PC-9 (cell line): ENCODE results near the gene NDST1. TPM values are rescaled to one million over a fixed set of nuclear protein-coding genes. Genes with fewer than 3 reads are reported as not detected.

Source experiments
- BruUV-seq: library from RNA; stranded (reverse); fragments of 400-500 nt; replicated peaks from 2 replicates; lab custom pipeline; 2021; lab: Mats Ljungman, UMichigan
- CTCF ChIA-PET: fragments of 300-600 bp; sonication (Branson Sonifier 250); formaldehyde crosslinking; loops from one replicate; lab custom pipeline; 2022; ENCODE audit warnings: antibody characterized with exemption; lab: Charles Lee
- POLR2A ChIA-PET: fragments of 300-600 bp; sonication (Branson Sonifier 250); formaldehyde crosslinking; loops from one replicate; lab custom pipeline; 2022; ENCODE audit warnings: antibody characterized with exemption; ENCODE audit not compliant: unreplicated experiment; lab: Charles Lee
- DNase-seq, 2 experiments: peaks; one replicate each; pipeline versions ENCODE4 v3.0.0 to v3.0.0-alpha.2; 2015 to 2022; ENCODE audit warnings: mixed read lengths in 1 of 2
- H2AFZ ChIP-seq: fragments of 200-600 bp; sonication (generic); 2 replicates; pipeline ENCODE4 v1.8.1; 2017; ENCODE audit warnings: antibody characterized with exemption
- H3F3A ChIP-seq: fragments of 200-600 bp; sonication (generic); 2 replicates; pipeline ENCODE4 v1.8.1; 2017; ENCODE audit warnings: antibody characterized with exemption, mild to moderate bottlenecking, low read depth; ENCODE audit not compliant: insufficient read depth
- H3K27ac ChIP-seq: fragments of 200-600 bp; sonication (generic); 2 replicates; pipeline ENCODE4 v1.6.1; 2016; ENCODE audit warnings: mixed run types
- H3K27me3 ChIP-seq: fragments of 200-600 bp; sonication (generic); 2 replicates; pipeline ENCODE4 v1.6.1; 2016; ENCODE audit warnings: low read depth, mixed run types; ENCODE audit not compliant: insufficient read depth
- H3K36me3 ChIP-seq: fragments of 200-600 bp; sonication (generic); 2 replicates; pipeline ENCODE4 v1.6.1; 2016; ENCODE audit warnings: low read depth, mixed run types
- H3K4me1 ChIP-seq: fragments of 200-600 bp; sonication (generic); replicated peaks from 2 replicates; pipeline ENCODE4 v1.6.1; 2016; ENCODE audit warnings: mixed run types; ENCODE audit not compliant: insufficient read depth
- H3K4me2 ChIP-seq: fragments of 200-600 bp; sonication (generic); 2 replicates; pipeline ENCODE4 v1.6.1; 2017; ENCODE audit warnings: mixed run types
- H3K4me3 ChIP-seq: fragments of 200-600 bp; sonication (generic); 2 replicates; pipeline ENCODE4 v1.6.1; 2016; ENCODE audit warnings: mixed run types
- H3K79me2 ChIP-seq: fragments of 200-600 bp; sonication (generic); 2 replicates; pipeline ENCODE4 v1.6.1; 2017; ENCODE audit warnings: low read depth, mixed run types
- H3K9me2 ChIP-seq: fragments of 200-600 bp; sonication (generic); 2 replicates; pipeline ENCODE4 v1.8.1; 2017; ENCODE audit warnings: mild to moderate bottlenecking; ENCODE audit not compliant: insufficient read depth
- H3K9me3 ChIP-seq: fragments of 200-600 bp; sonication (generic); 2 replicates; pipeline ENCODE4 v1.8.1; 2016; ENCODE audit warnings: low read depth; ENCODE audit not compliant: insufficient read depth
- H4K20me1 ChIP-seq: fragments of 200-600 bp; sonication (generic); 2 replicates; pipeline ENCODE4 v1.8.1; 2017; ENCODE audit not compliant: insufficient read depth
- CTCF ChIP-seq: fragments of 200-600 bp; sonication (generic); conservative IDR thresholded peaks from 2 replicates; pipeline ENCODE4 v1.6.1; 2017; ENCODE audit warnings: mixed run types, antibody characterized with exemption, mild to moderate bottlenecking, moderate library complexity
- EZH2 ChIP-seq: fragments of 200-600 bp; sonication (generic); IDR thresholded peaks from 2 replicates; pipeline ENCODE4 v1.8.0; 2017; ENCODE audit warnings: antibody characterized with exemption, low read depth
- intact Hi-C: fragments of 100-400 bp; cut with micrococcal nuclease; formaldehyde crosslinking; loops from one replicate; pipeline ENCODE4 v1.10.0; 2022; ENCODE audit not compliant: unreplicated experiment
- total RNA-seq: library from RNA; stranded (reverse); gene quantifications from 2 replicates; pipeline ENCODE4 v1.2.3, GENCODE V29; 2021

NDST1 gene
- total RNA-seq, 1 experiment from 2014 or later: 94.3 TPM

- POLR2A ChIA-PET: no interaction called here
- H3K27me3 ChIP-seq: no peaks in the 10 kb centered on the region
These were observed 24.2 kb downstream of the NDST1 start for GRCh38 chr5:150532151-150532550.

GRCh38 chr5:150532996-150533395, 25.1 kb downstream of the NDST1 start:
- BruUV-seq: no TSS peak
- 0 out of 2 replicates have a peak, but pooled peaks cover 3% of the 10 kb centered on the region for H3K36me3 ChIP-seq
- no peak for TF ChIP-seq CTCF
- TF ChIP-seq EZH2: no peak
- H3K27me3 ChIP-seq: no peaks in the 10 kb centered on the region
- no peaks in the 10 kb centered on the region for H3K4me1 ChIP-seq
- ChIA-PET CTCF (no interaction called here), POLR2A (no interaction called here)
- no peaks in the 10 kb centered on the region; the same call in 1 of the 2 replicates for H3K9me3 ChIP-seq
- no peak overlapping the region for H3K4me2 ChIP-seq
- H4K20me1 ChIP-seq: peaks cover 7% of the 10 kb centered on the region; the same call in 1 of the 2 replicates
- no peak for DNase-seq
- no peaks in the 10 kb centered on the region for H3K9me2 ChIP-seq
- H3K4me3 ChIP-seq: no peak overlapping the region
- H2AFZ ChIP-seq: no peak overlapping the region
- no peaks in the 10 kb centered on the region for H3K79me2 ChIP-seq
- H3F3A ChIP-seq: no peaks in the 10 kb centered on the region
- intact Hi-C loops: no loop called here
- H3K27ac ChIP-seq: no peak overlapping the region

More at GRCh38 chr5:150532151-150532550, 24.2 kb downstream of the NDST1 start:
- CTCF ChIA-PET: no interaction called here
- Histone ChIP-seq H4K20me1 (peaks cover 12% of the 10 kb centered on the region), H3K79me2 (no peaks in the 10 kb centered on the region), H3K4me1 (no peaks in the 10 kb centered on the region), H3K36me3 (peaks cover 7% of the 10 kb centered on the region; the same call in 1 of the 2 replicates), H3F3A (no peaks in the 10 kb centered on the region), H3K9me3 (no peaks in the 10 kb centered on the region; the same call in 1 of the 2 replicates), H2AFZ (no peak overlapping the region), H3K9me2 (no peaks in the 10 kb centered on the region), H3K27ac (no peak overlapping the region), H3K4me3 (no peak overlapping the region), H3K4me2 (no peak overlapping the region)
- TF ChIP-seq EZH2 (no peak), CTCF (no peak)
- no peak for DNase-seq
- BruUV-seq: no TSS peak
- intact Hi-C loops: no loop called here

GRCh38 chr5:150534811-150535210, 26.9 kb downstream of the NDST1 start:
- no peak for DNase-seq
- Histone ChIP-seq H3F3A (no peaks in the 10 kb centered on the region), H4K20me1 (peaks cover 7% of the 10 kb centered on the region; the same call in 1 of the 2 replicates), H3K9me2 (no peaks in the 10 kb centered on the region), H3K4me2 (no peak overlapping the region), H3K4me3 (no peak overlapping the region), H3K27me3 (no peaks in the 10 kb centered on the region), H3K36me3 (peaks cover 9% of the 10 kb centered on the region; the same call in 1 of the 2 replicates), H3K27ac (no peak overlapping the region), H3K9me3 (no peaks in the 10 kb centered on the region; the same call in 1 of the 2 replicates), H3K79me2 (no peaks in the 10 kb centered on the region), H3K4me1 (no peaks in the 10 kb centered on the region), H2AFZ (no peak overlapping the region)
- intact Hi-C loops: no loop called here
- TF ChIP-seq EZH2 (no peak), CTCF (no peak)
- no TSS peak for BruUV-seq
- ChIA-PET POLR2A (interaction anchor here (0.6 kb wide), 1 partner anchor 123 kb away, joined by 3 read pairs; no protein-coding TSS in a partner anchor), CTCF (no interaction called here)
